GM12878 (cell line): ENCODE measurements around the gene UBE2F. TPM values are rescaled to one million over a fixed set of nuclear protein-coding genes. Genes with fewer than 3 reads are reported as not detected.

Experiments
- ATAC-seq: fragments of 200-7000 bp; cut with Tn5 transposase; 3 replicates; pipeline ENCODE4 v1.9.1; 2020; ENCODE audit warnings: mild to moderate bottlenecking, moderate library complexity
- BruUV-seq: library from RNA; stranded (reverse); fragments of 400-500 nt; replicated peaks from 2 replicates; lab custom pipeline; 2021; lab: Mats Ljungman, UMichigan
- CTCF ChIA-PET: fragments of 300-600 bp; sonication (Branson Sonifier 250); formaldehyde crosslinking; extraction: SDS; loops from one replicate; lab custom pipeline; 2021; ENCODE audit warnings: inconsistent platforms; lab: Yijun Ruan, JAX
- POLR2A ChIA-PET: fragments of 350-600 bp; formaldehyde crosslinking; extraction: SDS; loops from one replicate; lab custom pipeline; 2021; ENCODE audit warnings: inconsistent platforms; lab: Charles Lee
- RAD21 ChIA-PET: fragments of 300-600 bp; sonication (Branson Sonifier 250); formaldehyde crosslinking; loops from one replicate; lab custom pipeline; 2023; ENCODE audit warnings: antibody characterized with exemption; ENCODE audit not compliant: unreplicated experiment; lab: Charles Lee
- SMC1A ChIA-PET: fragments of 300-600 bp; sonication (Branson Sonifier 250); formaldehyde crosslinking; loops from one replicate; lab custom pipeline; 2023; ENCODE audit not compliant: unreplicated experiment, uncharacterized antibody; lab: Charles Lee
- DNase-seq: peaks from one replicate; pipeline ENCODE4 v3.0.0-alpha.2; 2011; ENCODE audit warnings: low read depth, low spot score
- FAIRE-seq: peaks from 3 replicates; lab custom pipeline; 2011; peaks lifted over from hg19 to GRCh38; lab: Jason Lieb, UNC
- H2AFZ ChIP-seq: 2 replicates; pipeline ENCODE4 v1.6.0; 2011; ENCODE audit warnings: low read depth, low read length, control low read depth; ENCODE audit not compliant: control insufficient read depth
- H3K27ac ChIP-seq: 2 replicates; pipeline ENCODE4 v1.5.1; 2011; ENCODE audit warnings: control low read depth; ENCODE audit not compliant: control insufficient read depth, insufficient read depth
- H3K27me3 ChIP-seq, 2 experiments: replicated peaks in 1 of 2; 2 replicates each; pipeline versions ENCODE4 v1.6.0 to v1.6.1; 2011; ENCODE audit warnings: low read length in 1 of 2; ENCODE audit not compliant: control insufficient read depth in 2 of 2, insufficient read depth in 2 of 2
- H3K36me3 ChIP-seq, 2 experiments: 2 replicates each; pipeline ENCODE4 v1.5.1; 2011; ENCODE audit warnings: low read length in 1 of 2; ENCODE audit not compliant: control insufficient read depth in 2 of 2, insufficient read depth in 2 of 2
- H3K4me1 ChIP-seq: 2 replicates; pipeline ENCODE4 v1.6.1; 2011; ENCODE audit warnings: mild to moderate bottlenecking, low read length, moderate library complexity, mixed read lengths; ENCODE audit not compliant: control insufficient read depth, insufficient read depth
- H3K4me2 ChIP-seq: 2 replicates; pipeline ENCODE4 v1.6.0; 2011; ENCODE audit warnings: control low read depth; ENCODE audit not compliant: control insufficient read depth, insufficient read depth
- H3K4me3 ChIP-seq: fragments of 200-600 bp; sonication (generic); 2 replicates; pipeline ENCODE4 v1.5.1; 2016
- H3K79me2 ChIP-seq: 2 replicates; pipeline ENCODE4 v1.6.0; 2011; ENCODE audit warnings: low read length; ENCODE audit not compliant: control insufficient read depth, insufficient read depth
- H3K9ac ChIP-seq: 2 replicates; pipeline ENCODE4 v1.8.0; 2011; ENCODE audit warnings: low read length, control low read depth, mixed read lengths; ENCODE audit not compliant: control insufficient read depth, insufficient read depth
- H3K9me3 ChIP-seq: replicated peaks from 3 replicates; pipeline ENCODE4 v1.5.1; 2011; ENCODE audit warnings: mild to moderate bottlenecking, low read length; ENCODE audit not compliant: control insufficient read depth, insufficient read depth
- H4K20me1 ChIP-seq: 2 replicates; pipeline ENCODE4 v1.6.0; 2011; ENCODE audit not compliant: control insufficient read depth, insufficient read depth
- ASH2L ChIP-seq: fragments of 300-600, 200-600 bp; sonication (generic); IDR thresholded peaks from 2 replicates; pipeline ENCODE4 v1.6.1; 2017; ENCODE audit warnings: low read depth, mild to moderate bottlenecking, borderline replicate concordance
- DPF2 ChIP-seq: fragments of 450-650 bp; IDR thresholded peaks from 2 replicates; pipeline ENCODE4 v1.6.1; 2017; ENCODE audit warnings: mild to moderate bottlenecking
- KDM1A ChIP-seq: fragments of 200-600 bp; sonication (generic); IDR thresholded peaks from 2 replicates; pipeline ENCODE4 v1.6.1; 2016; ENCODE audit warnings: borderline replicate concordance
- MXI1 ChIP-seq: fragments of 150-350 bp; IDR thresholded peaks from 2 replicates; pipeline ENCODE4 v1.6.1; 2011; ENCODE audit warnings: low read depth, mild to moderate bottlenecking, inconsistent platforms, low read length, improper control_type of control experiment
- NR2C1 ChIP-seq: fragments of 450-650 bp; IDR thresholded peaks from 2 replicates; pipeline ENCODE4 v1.6.1; 2017; ENCODE audit warnings: antibody characterized with exemption, mild to moderate bottlenecking, moderate library complexity
- PAX8 ChIP-seq: fragments of 450-650 bp; IDR thresholded peaks from 2 replicates; pipeline ENCODE4 v1.6.1; 2017; ENCODE audit warnings: mild to moderate bottlenecking, moderate library complexity
- POU2F2 ChIP-seq: IDR thresholded peaks from 3 replicates; pipeline ENCODE4 v1.6.1; 2011; ENCODE audit warnings: low read depth, mild to moderate bottlenecking, low read length, borderline replicate concordance
- RAD21 ChIP-seq: IDR thresholded peaks from 2 replicates; pipeline ENCODE4 v1.6.1; 2011; ENCODE audit warnings: mild to moderate bottlenecking, low read depth, low read length, moderate library complexity; ENCODE audit not compliant: insufficient read depth
- SUPT20H ChIP-seq: IDR thresholded peaks from 2 replicates; pipeline ENCODE4 v1.6.1; 2011; ENCODE audit warnings: low read depth, mild to moderate bottlenecking, low read length, moderate library complexity, borderline replicate concordance; ENCODE audit not compliant: control insufficient read depth
- ZNF622 ChIP-seq: fragments of 450-650 bp; IDR thresholded peaks from 2 replicates; pipeline ENCODE4 v1.6.1; 2017; ENCODE audit warnings: mild to moderate bottlenecking, inconsistent platforms
- WGBS: methylation state at CpG from one replicate; pipeline ENCODE4 v1.1.6; 2016; ENCODE audit warnings: low lambda C conversion rate; ENCODE audit not compliant: insufficient replicate concordance, insufficient coverage; ENCODE audit errors: missing lambda C conversion rate; 5-methylcytosine and 5-hydroxymethylcytosine counted together
- in situ Hi-C: fragments of 300-500 bp; cut with MboI; formaldehyde crosslinking; loops from 9 replicates; pipeline ENCODE4 v1.14.3; 2018; ENCODE audit warnings: mixed read lengths
- intact Hi-C: fragments of 100-400 bp; cut with micrococcal nuclease; formaldehyde crosslinking; loops from one replicate; pipeline ENCODE4 v1.14.2; 2022; ENCODE audit not compliant: unreplicated experiment
- polyA plus RNA-seq, 11 experiments: library from polyadenylated mRNA; depleted of rRNA in 4 of 11; unstranded in 6 of 11; stranded (reverse) in 5 of 11; fragments of >200 nt; fragmentation: Nextera tagmentation in 4 of 11; fragmentation: Illumina TruSeq in 1 of 11; extraction: Ambion mirVana in 4 of 11; extraction: Trizol in 1 of 11; gene quantifications; 1 replicate in 1 of 11; 2 replicates in 10 of 11; pipeline versions ENCODE4 v1.2.1 to v1.2.3, GENCODE V29; 2011 to 2016; ENCODE audit warnings: inconsistent platforms in 2 of 11, missing spikeins in 2 of 11, low read depth in 1 of 11
- total RNA-seq, 4 experiments: library from RNA; depleted of rRNA in 3 of 4; stranded (reverse); fragments of >200 nt in 3 of 4; fragmentation: Illumina TruSeq in 1 of 4; extraction: Trizol in 1 of 4; gene quantifications; 2 replicates each; pipeline versions ENCODE4 v1.2.1 to v1.2.3, GENCODE V29; 2013 to 2021
- TF ChIP-seq, protein P1 (sequence below): fragments of 450-650 bp; IDR thresholded peaks from 2 replicates; pipeline ENCODE4 v1.6.1; 2017; ENCODE audit warnings: mild to moderate bottlenecking, moderate library complexity

UBE2F gene
- total and polyA plus RNA-seq, 10 of the 15 experiments (the other 5 are each of a cell fraction or from before 2014, with no cell fraction given) = 12.3 to 64.4 (median 31.5) TPM

DNA sequence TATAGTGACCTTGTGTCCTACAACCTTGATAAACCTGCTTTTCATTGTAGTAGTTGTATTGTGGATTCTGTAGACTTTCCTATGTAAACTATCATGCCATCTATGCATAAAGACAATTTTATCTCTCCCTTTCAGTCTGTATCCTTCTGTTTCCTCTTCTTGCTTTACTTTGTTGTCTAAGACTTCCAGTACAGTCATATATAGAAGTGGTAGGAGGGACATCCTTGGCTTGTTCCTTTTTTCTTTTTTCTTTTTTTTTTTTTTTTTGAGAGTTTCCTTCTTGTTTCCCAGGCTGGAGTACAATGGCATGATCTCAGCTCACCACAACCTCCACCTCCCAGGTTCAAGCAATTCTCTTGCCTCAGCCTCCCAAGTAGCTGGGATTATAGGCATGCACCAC lies 39.7 kb downstream of the UBE2F start (continued):
- TF ChIP-seq MXI1 = no peak
- TF ChIP-seq ZNF622 = no peak

DNA sequence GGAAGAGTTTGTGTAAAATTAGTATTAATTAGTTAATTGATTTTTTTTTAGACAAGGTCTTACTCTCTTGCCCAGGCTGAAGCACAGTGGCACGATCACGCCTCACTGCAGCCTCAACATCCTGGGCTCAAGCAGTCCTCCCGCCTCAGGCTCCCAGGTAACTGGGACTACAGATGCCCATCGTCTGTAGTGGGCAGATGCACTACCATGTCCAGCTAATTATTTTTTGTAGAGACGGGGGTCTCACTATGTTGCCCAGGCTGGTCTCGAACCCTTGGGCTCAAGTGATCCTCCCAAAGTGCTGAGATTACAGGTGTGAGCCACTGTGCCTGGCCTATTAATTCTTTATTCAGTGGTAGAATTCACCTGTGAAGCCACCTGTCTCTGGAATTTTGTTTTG lies 41.1 kb downstream of the UBE2F start:
- H3K4me1 ChIP-seq = no peaks in the 10 kb centered on the region
- no peak overlapping the region for H3K27ac ChIP-seq
- H3K9me3 ChIP-seq = no peaks in the 10 kb centered on the region
- intact Hi-C loops (no loop called here), in situ Hi-C loops (no loop called here)
- no peak for ATAC-seq
- DNase-seq = no peak
- BruUV-seq = no TSS peak
- no peak overlapping the region for H3K9ac ChIP-seq
- H3K4me3 ChIP-seq = no peak overlapping the region
- ChIA-PET RAD21 (no interaction called here), POLR2A (interaction anchor here (0.6 kb wide), 1 partner anchor 20 kb away, joined by 3 read pairs; no protein-coding TSS in a partner anchor), CTCF (interaction anchor here (1.5 kb wide), 1 partner anchor 38 kb away, joined by 3 read pairs; no protein-coding TSS in a partner anchor), SMC1A (interaction anchor here (1.1 to 1.5 kb wide), 2 partner anchors 10 to 40 kb away, joined by 3 read pairs; no protein-coding TSS in a partner anchor)
- no peak overlapping the region for H3K4me2 ChIP-seq
- TF ChIP-seq, protein P1, sequence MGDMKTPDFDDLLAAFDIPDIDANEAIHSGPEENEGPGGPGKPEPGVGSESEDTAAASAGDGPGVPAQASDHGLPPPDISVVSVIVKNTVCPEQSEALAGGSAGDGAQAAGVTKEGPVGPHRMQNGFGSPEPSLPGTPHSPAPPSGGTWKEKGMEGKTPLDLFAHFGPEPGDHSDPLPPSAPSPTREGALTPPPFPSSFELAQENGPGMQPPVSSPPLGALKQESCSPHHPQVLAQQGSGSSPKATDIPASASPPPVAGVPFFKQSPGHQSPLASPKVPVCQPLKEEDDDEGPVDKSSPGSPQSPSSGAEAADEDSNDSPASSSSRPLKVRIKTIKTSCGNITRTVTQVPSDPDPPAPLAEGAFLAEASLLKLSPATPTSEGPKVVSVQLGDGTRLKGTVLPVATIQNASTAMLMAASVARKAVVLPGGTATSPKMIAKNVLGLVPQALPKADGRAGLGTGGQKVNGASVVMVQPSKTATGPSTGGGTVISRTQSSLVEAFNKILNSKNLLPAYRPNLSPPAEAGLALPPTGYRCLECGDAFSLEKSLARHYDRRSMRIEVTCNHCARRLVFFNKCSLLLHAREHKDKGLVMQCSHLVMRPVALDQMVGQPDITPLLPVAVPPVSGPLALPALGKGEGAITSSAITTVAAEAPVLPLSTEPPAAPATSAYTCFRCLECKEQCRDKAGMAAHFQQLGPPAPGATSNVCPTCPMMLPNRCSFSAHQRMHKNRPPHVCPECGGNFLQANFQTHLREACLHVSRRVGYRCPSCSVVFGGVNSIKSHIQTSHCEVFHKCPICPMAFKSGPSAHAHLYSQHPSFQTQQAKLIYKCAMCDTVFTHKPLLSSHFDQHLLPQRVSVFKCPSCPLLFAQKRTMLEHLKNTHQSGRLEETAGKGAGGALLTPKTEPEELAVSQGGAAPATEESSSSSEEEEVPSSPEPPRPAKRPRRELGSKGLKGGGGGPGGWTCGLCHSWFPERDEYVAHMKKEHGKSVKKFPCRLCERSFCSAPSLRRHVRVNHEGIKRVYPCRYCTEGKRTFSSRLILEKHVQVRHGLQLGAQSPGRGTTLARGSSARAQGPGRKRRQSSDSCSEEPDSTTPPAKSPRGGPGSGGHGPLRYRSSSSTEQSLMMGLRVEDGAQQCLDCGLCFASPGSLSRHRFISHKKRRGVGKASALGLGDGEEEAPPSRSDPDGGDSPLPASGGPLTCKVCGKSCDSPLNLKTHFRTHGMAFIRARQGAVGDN = no peak
- TF ChIP-seq KDM1A = no peak
- TF ChIP-seq SUPT20H = no peak
- no peak for TF ChIP-seq NR2C1
- TF ChIP-seq ASH2L = no peak
- no peak for TF ChIP-seq PAX8
- no peak for TF ChIP-seq RAD21
- no peak for TF ChIP-seq POU2F2
- TF ChIP-seq DPF2 = no peak
- FAIRE-seq = no peak
- H3K27me3 ChIP-seq = no peaks in the 10 kb centered on the region
- no peaks in the 10 kb centered on the region for H4K20me1 ChIP-seq
- H3K36me3 ChIP-seq = no peaks in the 10 kb centered on the region; a peak in 2 of 4 replicates
- no peak overlapping the region for H2AFZ ChIP-seq
- H3K79me2 ChIP-seq = no peaks in the 10 kb centered on the region
- WGBS = 98% methylated on average over 6 of the region's 6 CpGs
